Raji (cell line): ENCODE results near the gene SLC46A2.

Experiments
- POLR2A ChIP-seq: IDR thresholded peaks from 2 replicates; pipeline ENCODE4 v1.6.1; 2011; ENCODE audit warnings: low read depth, low read length, control low read depth; ENCODE audit not compliant: insufficient read depth

The SLC46A2 gene

GRCh38 chr9:112831969-112832368, 58.7 kb downstream of the SLC46A2 start:
- TF ChIP-seq POLR2A = no peak

DNA sequence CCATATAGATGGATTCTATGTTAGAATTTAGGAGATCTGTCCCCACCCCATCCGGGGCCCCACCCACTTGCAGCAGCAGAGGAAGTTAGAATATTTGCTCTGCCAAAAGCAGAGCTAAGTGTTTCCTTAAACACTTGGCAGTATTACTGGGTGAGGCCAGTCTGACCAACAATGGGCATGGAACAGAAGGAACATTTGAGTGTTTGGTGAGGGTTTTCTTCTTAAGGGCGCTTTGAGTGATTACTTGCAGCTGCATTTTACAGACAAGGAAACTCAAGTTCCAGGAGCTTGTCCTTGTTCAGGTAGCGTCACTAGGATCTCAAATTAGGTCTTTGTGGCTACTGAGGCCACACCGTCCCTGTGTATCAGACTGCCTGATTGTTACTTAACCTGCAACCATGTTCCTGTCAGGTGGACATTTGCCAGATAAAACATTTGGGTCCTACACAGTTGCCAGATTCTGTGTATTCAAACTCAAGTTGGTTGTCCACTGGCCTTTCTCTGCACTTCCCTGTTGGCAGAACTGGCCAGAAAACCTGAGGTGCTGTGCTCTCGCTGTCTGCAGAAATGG, 59.3 kb downstream of the SLC46A2 start:
- no peak for TF ChIP-seq POLR2A
